H1 (cell line): ENCODE data around the gene CCSAP. TPM values are rescaled to one million over a fixed set of nuclear protein-coding genes. Genes with fewer than 3 reads are reported as not detected.
A peak's percentile ranks its signal among the peaks of the same experiment; 100 is the strongest.

Source experiments
- CTCF ChIA-PET: fragments of 300-600 bp; sonication (Branson Sonifier 250); formaldehyde crosslinking; loops from one replicate; lab custom pipeline; 2021; ENCODE audit not compliant: partially characterized antibody; lab: Charles Lee
- POLR2A ChIA-PET: fragments of 300-600 bp; sonication (Branson Sonifier 250); formaldehyde crosslinking; loops from one replicate; lab custom pipeline; 2021; ENCODE audit warnings: inconsistent platforms; ENCODE audit not compliant: partially characterized antibody; lab: Charles Lee
- DNase-seq, 2 experiments: peaks; one replicate each; pipeline versions ENCODE4 v3.0.0 to v3.0.0-alpha.2; 2010 to 2022; ENCODE audit warnings: low spot score in 2 of 2, low read depth in 1 of 2, mixed read lengths in 1 of 2
- FAIRE-seq: peaks from 2 replicates; lab custom pipeline; 2011; peaks lifted over from hg19 to GRCh38; lab: Jason Lieb, UNC
- H2AFZ ChIP-seq: 2 replicates; pipeline ENCODE4 v1.8.1; 2012; ENCODE audit warnings: low read length, inconsistent platforms
- H2AK5ac ChIP-seq: 2 replicates; pipeline ENCODE4 v1.6.1; 2013; ENCODE audit warnings: low read depth, low read length
- H2BK120ac ChIP-seq: replicated peaks from 2 replicates; pipeline ENCODE3; 2013; ENCODE audit warnings: low read depth, low read length, inconsistent platforms
- H2BK12ac ChIP-seq: 2 replicates; pipeline ENCODE4 v1.6.1; 2013; ENCODE audit warnings: low read depth, low read length
- H2BK15ac ChIP-seq: 2 replicates; pipeline ENCODE4 v1.6.1; 2013; ENCODE audit warnings: low read length
- H2BK20ac ChIP-seq: 2 replicates; pipeline ENCODE4 v1.6.1; 2013; ENCODE audit warnings: low read length
- H2BK5ac ChIP-seq: 2 replicates; pipeline ENCODE4 v1.6.1; 2013; ENCODE audit warnings: low read depth, low read length
- H3K14ac ChIP-seq: 2 replicates; pipeline ENCODE4 v1.6.1; 2013; ENCODE audit warnings: inconsistent platforms; ENCODE audit not compliant: insufficient read length
- H3K18ac ChIP-seq: 2 replicates; pipeline ENCODE4 v1.6.1; 2013; ENCODE audit warnings: low read length; ENCODE audit errors: extremely low read depth
- H3K23ac ChIP-seq: 2 replicates; pipeline ENCODE4 v1.6.1; 2013; ENCODE audit warnings: inconsistent platforms; ENCODE audit not compliant: insufficient read length
- H3K23me2 ChIP-seq: 2 replicates; pipeline ENCODE4 v1.6.1; 2013; ENCODE audit warnings: low read depth, low read length
- H3K27ac ChIP-seq: 2 replicates; pipeline ENCODE4 v1.6.1; 2011; ENCODE audit warnings: low read depth, low read length, inconsistent platforms
- H3K27me3 ChIP-seq, 4 experiments: replicated peaks in 1 of 4; 1 replicate in 1 of 4; 2 replicates in 3 of 4; pipeline versions ENCODE4 v1.6.1 to v1.8.1; 2011 to 2013; ENCODE audit warnings: low read length in 3 of 4, mild to moderate bottlenecking in 3 of 4, inconsistent platforms in 2 of 4, mixed read lengths in 2 of 4, moderate library complexity in 1 of 4; ENCODE audit not compliant: control insufficient read depth in 3 of 4, insufficient read depth in 3 of 4; ENCODE audit errors: extremely low read depth in 1 of 4
- H3K36me3 ChIP-seq, 4 experiments: 2 replicates each; pipeline versions ENCODE4 v1.6.1 to v1.8.1; 2011 to 2013; ENCODE audit warnings: mild to moderate bottlenecking in 4 of 4, low read length in 3 of 4, moderate library complexity in 2 of 4, control low read depth in 1 of 4, inconsistent platforms in 1 of 4; ENCODE audit not compliant: insufficient read depth in 4 of 4, control insufficient read depth in 2 of 4
- H3K4ac ChIP-seq: replicated peaks from 2 replicates; pipeline ENCODE3; 2013; ENCODE audit warnings: low read length, low read depth, mixed read lengths, inconsistent platforms; ENCODE audit not compliant: insufficient read length
- H3K4me1 ChIP-seq, 4 experiments: replicated peaks in 1 of 4; 1 replicate in 1 of 4; 2 replicates in 3 of 4; pipeline versions ENCODE4 v1.6.1 to v1.8.1; 2011 to 2013; ENCODE audit warnings: low read length in 3 of 4, inconsistent platforms in 2 of 4, mixed read lengths in 1 of 4; ENCODE audit not compliant: insufficient read depth in 4 of 4, control insufficient read depth in 3 of 4
- H3K4me2 ChIP-seq, 2 experiments: 2 replicates each; pipeline versions ENCODE4 v1.6.1 to v1.8.1; 2011 to 2013; ENCODE audit warnings: low read depth in 2 of 2, low read length in 2 of 2, control low read depth in 1 of 2, inconsistent platforms in 1 of 2, mild to moderate bottlenecking in 1 of 2; ENCODE audit not compliant: insufficient read depth in 1 of 2
- H3K4me3 ChIP-seq, 4 experiments: fragments of 200-600, 300-600 bp in 1 of 4; sonication (generic), shearing (Covaris generic), sonication (Bioruptor Twin) in 1 of 4; 2 replicates each; pipeline versions ENCODE4 v1.5.1 to v1.8.1; 2011 to 2016; ENCODE audit warnings: low read length in 4 of 4, low read depth in 3 of 4, control low read depth in 2 of 4, inconsistent platforms in 2 of 4, mild to moderate bottlenecking in 2 of 4, mixed read lengths in 1 of 4, moderate library complexity in 1 of 4; ENCODE audit not compliant: insufficient read depth in 2 of 4; ENCODE audit errors: extremely low read depth in 1 of 4
- H3K56ac ChIP-seq: replicated peaks from 2 replicates; pipeline ENCODE3; 2013; ENCODE audit warnings: low read depth, mild to moderate bottlenecking, mixed read lengths, low read length, inconsistent platforms; ENCODE audit not compliant: insufficient read length
- H3K79me1 ChIP-seq: 2 replicates; pipeline ENCODE4 v1.6.1; 2013; ENCODE audit warnings: low read depth, low read length, control low read depth
- H3K79me2 ChIP-seq, 2 experiments: 2 replicates each; pipeline versions ENCODE4 v1.6.1 to v1.8.1; 2012 to 2013; ENCODE audit warnings: low read length in 2 of 2, mild to moderate bottlenecking in 2 of 2, inconsistent platforms in 1 of 2; ENCODE audit not compliant: insufficient read depth in 2 of 2, control insufficient read depth in 1 of 2
- H3K9ac ChIP-seq, 4 experiments: replicated peaks in 1 of 4; 1 replicate in 1 of 4; 2 replicates in 3 of 4; pipeline versions ENCODE4 v1.6.1 to v1.8.1; 2011 to 2013; ENCODE audit warnings: low read depth in 3 of 4, low read length in 3 of 4, control low read depth in 2 of 4, mild to moderate bottlenecking in 2 of 4, moderate library complexity in 2 of 4, inconsistent platforms in 1 of 4; ENCODE audit errors: extremely low read depth in 1 of 4
- H3K9me3 ChIP-seq, 2 experiments: 2 replicates each; pipeline versions ENCODE4 v1.6.1 to v1.8.1; 2012 to 2013; ENCODE audit warnings: mild to moderate bottlenecking in 2 of 2, moderate library complexity in 2 of 2, control low read depth in 1 of 2, inconsistent platforms in 1 of 2, low read depth in 1 of 2, low read length in 1 of 2, mixed read lengths in 1 of 2; ENCODE audit not compliant: insufficient read depth in 2 of 2
- H4K20me1 ChIP-seq, 2 experiments: replicated peaks in 1 of 2; 2 replicates each; pipeline versions ENCODE3 to v1.8.1; 2011 to 2013; ENCODE audit warnings: inconsistent platforms in 2 of 2, low read length in 2 of 2, mild to moderate bottlenecking in 1 of 2; ENCODE audit not compliant: insufficient read depth in 2 of 2, control insufficient read depth in 1 of 2
- H4K5ac ChIP-seq: 2 replicates; pipeline ENCODE4 v1.6.1; 2013; ENCODE audit warnings: low read length, low read depth, mixed read lengths, inconsistent platforms; ENCODE audit not compliant: insufficient read length
- H4K8ac ChIP-seq: 2 replicates; pipeline ENCODE4 v1.8.0; 2013; ENCODE audit warnings: mild to moderate bottlenecking, moderate library complexity, low read length, inconsistent platforms; ENCODE audit not compliant: insufficient read depth; ENCODE audit errors: extremely low read depth
- H4K91ac ChIP-seq: replicated peaks from 2 replicates; pipeline ENCODE3; 2013; ENCODE audit warnings: low read length, mixed read lengths, inconsistent platforms; ENCODE audit not compliant: insufficient read length
- CBX5 ChIP-seq: fragments of 300-800, 300-1000 bp; sonication (generic); IDR thresholded peaks from 2 replicates; pipeline ENCODE4 v1.7.1; 2016; ENCODE audit warnings: antibody characterized with exemption, low read length, low read depth
- FOSL1 ChIP-seq: IDR thresholded peaks from 2 replicates; pipeline ENCODE4 v1.6.1; 2011; ENCODE audit warnings: mild to moderate bottlenecking, low read depth, low read length, moderate library complexity; ENCODE audit not compliant: insufficient read depth
- GABPA ChIP-seq: IDR thresholded peaks from 2 replicates; pipeline ENCODE4 v1.6.1; 2011; ENCODE audit warnings: mild to moderate bottlenecking, low read length, moderate library complexity, borderline replicate concordance; ENCODE audit not compliant: insufficient read depth
- NRF1 ChIP-seq: IDR thresholded peaks from 2 replicates; pipeline ENCODE4 v1.6.1; 2011; ENCODE audit warnings: mild to moderate bottlenecking, low read depth, low read length, improper control_type of control experiment
- POU5F1 ChIP-seq: IDR thresholded peaks from 2 replicates; pipeline ENCODE4 v1.6.1; 2011; ENCODE audit warnings: low read depth, mild to moderate bottlenecking, low read length, moderate library complexity
- RXRA ChIP-seq: IDR thresholded peaks from 2 replicates; pipeline ENCODE4 v1.6.1; 2011; ENCODE audit warnings: low read depth, mild to moderate bottlenecking, low read length, moderate library complexity; ENCODE audit not compliant: insufficient read depth
- SIX5 ChIP-seq: IDR thresholded peaks from 2 replicates; pipeline ENCODE4 v1.6.1; 2011; ENCODE audit warnings: mild to moderate bottlenecking, low read depth, low read length
- TBP ChIP-seq: IDR thresholded peaks from 2 replicates; pipeline ENCODE4 v1.6.1; 2011; ENCODE audit warnings: low read depth, low read length, improper control_type of control experiment
- ZNF274 ChIP-seq: IDR thresholded peaks from 2 replicates; pipeline ENCODE4 v1.7.0; 2012; ENCODE audit warnings: low read length, borderline replicate concordance; ENCODE audit errors: extremely low read depth
- WGBS, 2 experiments: shearing (Covaris generic) in 1 of 2; methylation state at CpG; one replicate each; pipeline versions ENCODE4 v1.1.6 to v1.1.7; 2013 to 2015; ENCODE audit warnings: low lambda C conversion rate in 2 of 2, mixed read lengths in 2 of 2, inconsistent platforms in 1 of 2, low coverage in 1 of 2, missing lambda C conversion rate in 1 of 2; ENCODE audit not compliant: insufficient replicate concordance in 2 of 2, insufficient coverage in 1 of 2, insufficient read length in 1 of 2; ENCODE audit errors: extremely low coverage in 1 of 2, missing lambda C conversion rate in 1 of 2; 5-methylcytosine and 5-hydroxymethylcytosine counted together
- polyA plus RNA-seq, 7 experiments: library from polyadenylated mRNA; depleted of rRNA in 3 of 7; stranded (reverse) in 5 of 7; unstranded in 2 of 7; fragments of >200 nt in 5 of 7; fragments of 200-250 nt in 2 of 7; gene quantifications; 1 replicate in 5 of 7; 2 replicates in 1 of 7; 4 replicates in 1 of 7; pipeline versions ENCODE4 v1.2.1 to v1.2.3, GENCODE V29; 2011 to 2013; ENCODE audit warnings: missing spikeins in 2 of 7, mixed read lengths in 2 of 7
- total RNA-seq: library from RNA; stranded (reverse); fragmentation: NEBNext Ultra II Directional; extraction: Animal tissue kit (Norgen Biotek cat#: 25700); gene quantifications from 2 replicates; pipeline ENCODE4 v1.2.1, GENCODE V29; 2021

CCSAP gene
- total and polyA plus RNA-seq, 2 of the 8 experiments (the other 6 are each of a cell fraction or from before 2014, with no cell fraction given), result 3.5 to 17.2 TPM

- no peak overlapping the region for H2AFZ ChIP-seq
- H4K91ac ChIP-seq, result peak overlapping the region; percentile 54
- H4K20me1 ChIP-seq, result peaks cover 0 to 2% of the 10 kb centered on the region in 2 experiments
- no peaks in the 10 kb centered on the region for H3K36me3 ChIP-seq
- H2BK120ac ChIP-seq, result no peak overlapping the region
- H3K4me2 ChIP-seq, result peak overlapping the region; percentile 67 to 94
- no peak overlapping the region for H2BK12ac ChIP-seq
- DNase-seq (peak in 1 of 2 experiments; percentile 88), FAIRE-seq (no peak)
- peaks cover 4% of the 10 kb centered on the region; the same call in 1 of the 2 replicates for H3K79me1 ChIP-seq
- no peak overlapping the region for H3K56ac ChIP-seq
- peaks cover 0 to 6% (median 5%) of the 10 kb centered on the region in 4 experiments; a peak in 6 of 7 replicates for H3K4me1 ChIP-seq
- H3K27ac ChIP-seq, result no peak overlapping the region
- H3K4me3 ChIP-seq, result peak overlapping the region; percentile 58 to 82 (median 79)
- no peak overlapping the region for H3K14ac ChIP-seq
- no peak overlapping the region; the same call in 1 of the 2 replicates for H2BK5ac ChIP-seq
- peak overlapping the region; percentile 34 to 78 (median 50) for H3K9ac ChIP-seq
- no peak overlapping the region for H2BK20ac ChIP-seq
- peaks cover 2 to 13% (median 9%) of the 10 kb centered on the region in 4 experiments; a peak in 5 of 7 replicates for H3K27me3 ChIP-seq
- no peak overlapping the region for H2AK5ac ChIP-seq
- no peak overlapping the region for H3K23ac ChIP-seq
- peaks cover 9% of the 10 kb centered on the region; the same call in 1 of the 2 replicates for H3K23me2 ChIP-seq
- ChIA-PET CTCF (no interaction called here), POLR2A (interaction anchor here (0.9 to 2.0 kb wide), 4 partner anchors 65 to 95 kb away, joined by 3 to 11 read pairs (median 4); no protein-coding TSS in a partner anchor)
- 2% methylated on average over 38 of the region's 103 CpGs; no CpG with 5 or more reads in 1 of the 2 experiments for WGBS, 2 experiments
- H3K18ac ChIP-seq, result 0 out of 2 replicates have a peak overlapping the region, but pooled peaks have one; percentile 66
- H3K9me3 ChIP-seq, result no peaks in the 10 kb centered on the region
- H2BK15ac ChIP-seq, result no peak overlapping the region
- H4K8ac ChIP-seq, result no peak overlapping the region
- no peak overlapping the region for H3K4ac ChIP-seq
- H3K79me2 ChIP-seq, result peaks cover 0 to 42% of the 10 kb centered on the region in 2 experiments
- peak overlapping the region; percentile 69 for H4K5ac ChIP-seq
- TF ChIP-seq NRF1, result peak; percentile 30; the same call in 1 of the 2 replicates
- no peak for TF ChIP-seq CBX5
- no peak for TF ChIP-seq ZNF274
- TF ChIP-seq RXRA, result no peak
- 0 out of 2 replicates have a peak, but pooled peaks have one; percentile 14 for TF ChIP-seq TBP
- no peak for TF ChIP-seq SIX5
- no peak for TF ChIP-seq POU5F1
- no peak for TF ChIP-seq GABPA
- TF ChIP-seq FOSL1, result no peak
Observed at GRCh38 chr1:229341774-229342655, 832 bp downstream of the CCSAP start.
